Measurements from ENCODE around the gene ANKFN1. TPM values are rescaled to one million over a fixed set of nuclear protein-coding genes. Genes with fewer than 3 reads are reported as not detected.

Gene ANKFN1
- total and polyA plus RNA-seq, 3 donors from 2014 or later: 3.7 to 11.4 (median 5.1) TPM

- no peak overlapping the region for H3K27ac ChIP-seq
- 86 to 92% methylated on average over 5 of the region's 5 CpGs for WGBS, 2 donors
- DNase-seq: no peak
- no peak overlapping the region for H3K4me3 ChIP-seq
- H3K9me3 ChIP-seq: no peaks in the 10 kb centered on the region
- no peak for TF ChIP-seq POLR2A (IDR thresholded peaks at IDR 0.05)
- H3K27me3 ChIP-seq: no peaks in the 10 kb centered on the region
- no peaks in the 10 kb centered on the region for H3K4me1 ChIP-seq
- H3K36me3 ChIP-seq (ENCODE audit: low read depth, missing control alignments): no peaks in the 10 kb centered on the region
- intact Hi-C loops (cut with DNase I; ENCODE audit: low total_unique reads): no loop called here
Measured at GRCh38 chr17:56416682-56417351, 263.5 kb downstream of the ANKFN1 start.

DNA sequence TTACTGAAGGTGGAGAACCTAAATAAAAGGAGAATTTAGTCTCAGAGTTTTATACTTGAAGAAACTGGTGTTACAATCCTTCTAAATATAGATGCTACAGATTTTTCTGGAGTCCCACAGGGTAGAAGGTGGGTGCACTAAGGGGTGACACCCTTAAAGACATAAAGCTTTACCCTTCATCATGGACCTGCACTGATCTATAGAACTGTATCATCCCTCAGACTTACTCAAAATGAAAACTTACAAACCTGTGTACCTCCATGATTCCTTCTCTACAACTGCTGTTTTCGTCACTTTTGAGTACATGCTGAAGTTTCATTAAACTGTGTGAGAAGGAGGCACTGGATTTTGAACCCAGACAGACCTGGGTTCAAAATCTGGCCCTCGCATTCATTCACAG, 270.7 kb downstream of the ANKFN1 start:
- Histone ChIP-seq H3K27ac (no peak overlapping the region), H3K9me3 (no peaks in the 10 kb centered on the region), H3K36me3 (ENCODE audit: low read depth, missing control alignments) (no peaks in the 10 kb centered on the region), H3K4me1 (no peaks in the 10 kb centered on the region), H3K27me3 (no peaks in the 10 kb centered on the region), H3K4me3 (no peak overlapping the region)
- no peak for DNase-seq
- TF ChIP-seq POLR2A (IDR thresholded peaks at IDR 0.05): no peak
- no peak for TF ChIP-seq CTCF (IDR thresholded peaks at IDR 0.05)
- WGBS, 2 donors: 91 to 94% methylated on average over 2 of the region's 2 CpGs
- intact Hi-C loops (cut with DNase I; ENCODE audit: low total_unique reads): no loop called here

DNA sequence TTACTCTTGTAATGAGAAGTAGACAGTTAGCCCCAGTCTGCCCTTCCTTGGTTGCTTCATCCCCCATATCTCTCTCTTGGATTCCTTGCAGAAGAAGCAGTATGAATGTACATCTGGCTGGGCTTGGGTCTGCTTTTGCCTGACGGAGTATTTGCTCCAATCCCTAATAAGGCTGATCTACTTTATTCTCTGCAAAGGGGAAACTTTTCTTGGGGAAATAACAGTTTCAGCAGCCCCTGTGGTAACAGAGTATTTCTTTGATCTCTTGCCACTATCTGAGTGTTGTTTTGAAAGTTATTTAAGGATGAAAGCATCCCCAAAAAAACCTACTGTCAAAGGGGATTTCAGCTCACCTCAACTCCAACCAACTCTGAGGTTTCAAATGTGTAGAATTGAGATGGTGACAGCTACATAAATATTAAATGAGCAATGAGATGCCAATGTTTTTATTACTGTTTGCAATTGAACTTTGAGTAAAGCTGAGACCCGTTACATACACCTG, 271.3 kb downstream of the ANKFN1 start:
- WGBS, 2 donors: 81 to 87% methylated on average over 2 of the region's 2 CpGs
- intact Hi-C loops (cut with DNase I; ENCODE audit: low total_unique reads): no loop called here
- no peaks in the 10 kb centered on the region for H3K9me3 ChIP-seq
- no peaks in the 10 kb centered on the region for H3K36me3 ChIP-seq (ENCODE audit: low read depth, missing control alignments)
- DNase-seq: no peak
- H3K27me3 ChIP-seq: no peaks in the 10 kb centered on the region
- no peak overlapping the region for H3K27ac ChIP-seq
- no peaks in the 10 kb centered on the region for H3K4me1 ChIP-seq
- no peak for TF ChIP-seq CTCF (IDR thresholded peaks at IDR 0.05)
- no peak for TF ChIP-seq POLR2A (IDR thresholded peaks at IDR 0.05)
- no peak overlapping the region for H3K4me3 ChIP-seq

- no peak for DNase-seq
- Histone ChIP-seq H3K4me3 (no peak overlapping the region), H3K4me1 (no peaks in the 10 kb centered on the region), H3K27me3 (no peaks in the 10 kb centered on the region), H3K27ac (no peak overlapping the region), H3K9me3 (no peaks in the 10 kb centered on the region), H3K36me3 (ENCODE audit: low read depth, missing control alignments) (no peaks in the 10 kb centered on the region)
- TF ChIP-seq POLR2A (IDR thresholded peaks at IDR 0.05) (no peak), CTCF (IDR thresholded peaks at IDR 0.05) (no peak)
- WGBS, 2 donors: 91 to 93% methylated on average over 4 of the region's 4 CpGs
- intact Hi-C loops (cut with DNase I; ENCODE audit: low total_unique reads): no loop called here
Measured at GRCh38 chr17:56425483-56425882, 272.2 kb downstream of the ANKFN1 start.

DNA sequence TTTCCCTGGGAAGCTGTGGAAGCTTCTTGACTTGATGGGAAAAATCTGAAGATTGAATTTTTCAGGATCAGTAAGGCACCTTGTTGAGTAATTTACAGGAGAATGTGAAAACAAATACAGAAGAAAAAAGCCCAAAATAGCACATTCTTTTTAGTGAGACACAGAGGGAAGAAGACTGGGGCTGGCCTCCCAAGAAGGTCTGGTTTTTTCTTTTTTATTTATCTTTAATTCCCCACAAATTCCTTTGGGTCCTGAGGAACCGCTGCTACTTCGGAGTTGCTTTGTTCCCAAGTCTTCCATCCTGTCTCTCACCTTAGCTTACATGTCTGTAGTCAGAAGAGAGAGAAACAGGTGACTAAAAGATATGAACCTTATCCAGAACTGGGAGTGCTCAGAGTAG, 273.6 kb downstream of the ANKFN1 start:
- TF ChIP-seq CTCF (IDR thresholded peaks at IDR 0.05): no peak
- TF ChIP-seq POLR2A (IDR thresholded peaks at IDR 0.05): no peak
- WGBS, 2 donors: 75 to 82% methylated on average over 2 of the region's 2 CpGs
- Histone ChIP-seq H3K9me3 (no peaks in the 10 kb centered on the region), H3K27me3 (no peaks in the 10 kb centered on the region), H3K4me3 (no peak overlapping the region), H3K27ac (no peak overlapping the region), H3K4me1 (no peaks in the 10 kb centered on the region), H3K36me3 (ENCODE audit: low read depth, missing control alignments) (no peaks in the 10 kb centered on the region)
- DNase-seq: no peak
- intact Hi-C loops (cut with DNase I; ENCODE audit: low total_unique reads): no loop called here
